ENCODE results near the gene CPSF3. TPM values are rescaled to one million over a fixed set of nuclear protein-coding genes. Genes with fewer than 3 reads are reported as not detected.

Gene CPSF3
- total and polyA plus RNA-seq, 12 donors, result 20.9 to 58.3 (median 32.5) TPM

GRCh38 chr2:9406529-9407362 is 16.7 kb upstream of the CPSF3 start:
- Histone ChIP-seq H3K9me3 (replicated peaks in 1 of 3) (no peaks in the 10 kb centered on the region), H3K36me3 (replicated peaks in 1 of 2) (peaks cover 0 to 26% of the 10 kb centered on the region in 2 donors), H3K4me1 (replicated peaks in 1 of 2) (peaks cover 0 to 11% of the 10 kb centered on the region in 2 donors), H3K27ac (no peak overlapping the region), H3K4me3 (no peak overlapping the region), H3K27me3 (no peaks in the 10 kb centered on the region)
- intact Hi-C loops (cut with DNase I), result no loop called here
- TF ChIP-seq POLR2A (IDR thresholded peaks at IDR 0.05), result no peak
- TF ChIP-seq CTCF (IDR thresholded peaks at IDR 0.05), result no peak
- DNase-seq, result no peak
- WGBS, 4 donors, result 70 to 77% (median 76%) methylated on average over 13 of the region's 13 CpGs

- intact Hi-C loops (cut with DNase I), result no loop called here
- Histone ChIP-seq H3K27me3 (no peaks in the 10 kb centered on the region), H3K36me3 (replicated peaks in 1 of 2) (peaks cover 0 to 32% of the 10 kb centered on the region in 2 donors), H3K4me1 (replicated peaks in 1 of 2) (peaks cover 0 to 11% of the 10 kb centered on the region in 2 donors), H3K9me3 (replicated peaks in 1 of 3) (no peaks in the 10 kb centered on the region), H3K27ac (no peak overlapping the region), H3K4me3 (no peak overlapping the region)
- DNase-seq, result peak in 1 of 7 donors; percentile 35
- 85 to 91% (median 87%) methylated on average over 6 to 8 of the region's 8 CpGs for WGBS, 4 donors
- TF ChIP-seq CTCF (IDR thresholded peaks at IDR 0.05), result no peak
- TF ChIP-seq POLR2A (IDR thresholded peaks at IDR 0.05), result no peak
These were observed 16.1 kb upstream of the CPSF3 start for GRCh38 chr2:9407363-9407811.

- peaks cover 0 to 32% of the 10 kb centered on the region in 2 donors for H3K36me3 ChIP-seq (replicated peaks in 1 of 2)
- H3K27me3 ChIP-seq, result no peaks in the 10 kb centered on the region
- peak in 1 of 7 donors; percentile 42 for DNase-seq
- TF ChIP-seq CTCF (IDR thresholded peaks at IDR 0.05), result no peak
- no peak for TF ChIP-seq POLR2A (IDR thresholded peaks at IDR 0.05)
- peaks cover 0 to 6% of the 10 kb centered on the region in 2 donors for H3K4me1 ChIP-seq (replicated peaks in 1 of 2)
- no peak overlapping the region for H3K4me3 ChIP-seq
- 83 to 90% (median 86%) methylated on average over 9 of the region's 9 CpGs for WGBS, 4 donors
- no peaks in the 10 kb centered on the region for H3K9me3 ChIP-seq (replicated peaks in 1 of 3)
- H3K27ac ChIP-seq, result no peak overlapping the region
- intact Hi-C loops (cut with DNase I), result no loop called here
These were observed 14.8 kb upstream of the CPSF3 start for GRCh38 chr2:9408641-9409151.

- DNase-seq, result peak in 1 of 7 donors; percentile 27
- WGBS, 4 donors, result 89 to 100% (median 97%) methylated on average over 3 of the region's 3 CpGs
- Histone ChIP-seq H3K36me3 (replicated peaks in 1 of 2) (peaks cover 0 to 32% of the 10 kb centered on the region in 2 donors), H3K27ac (no peak overlapping the region), H3K9me3 (replicated peaks in 1 of 3) (no peaks in the 10 kb centered on the region), H3K4me1 (replicated peaks in 1 of 2) (no peaks in the 10 kb centered on the region), H3K27me3 (no peaks in the 10 kb centered on the region), H3K4me3 (no peak overlapping the region)
- TF ChIP-seq POLR2A (IDR thresholded peaks at IDR 0.05), result no peak
- TF ChIP-seq CTCF (IDR thresholded peaks at IDR 0.05), result no peak
- intact Hi-C loops (cut with DNase I), result no loop called here
These were observed 13.3 kb upstream of the CPSF3 start for GRCh38 chr2:9410108-9410507.
